K562 (cell line): ENCODE data around the gene GNAQ. TPM values are rescaled to one million over a fixed set of nuclear protein-coding genes. Genes with fewer than 3 reads are reported as not detected.

Experiments
- ATAC-seq: fragments of 200-7000 bp; cut with Tn5 transposase; 3 replicates; pipeline ENCODE4 v1.9.1; 2020; ENCODE audit warnings: moderate library complexity
- BruUV-seq: library from RNA; stranded (reverse); fragments of 400-500 nt; replicated peaks from 2 replicates; lab custom pipeline; 2021; lab: Mats Ljungman, UMichigan
- CTCF ChIA-PET: fragments of 300-600 bp; formaldehyde crosslinking; extraction: SDS; loops from one replicate; lab custom pipeline; 2021; ENCODE audit warnings: low intra/inter-chr PET ratio; lab: Yijun Ruan, JAX
- POLR2A ChIA-PET: fragments of 300-600, 350-650 bp; sonication (Branson Sonifier 250); formaldehyde crosslinking; extraction: SDS; loops from one replicate; lab custom pipeline; 2021; ENCODE audit warnings: antibody characterized with exemption, inconsistent platforms; lab: Yijun Ruan, JAX
- DNase-seq, 4 experiments: peaks; one replicate each; pipeline versions ENCODE4 v3.0.0 to v3.0.0-alpha.2; 2011 to 2018; ENCODE audit warnings: low spot score in 3 of 4, mixed read lengths in 3 of 4; ENCODE audit errors: extremely low read depth in 1 of 4
- FAIRE-seq: peaks from 2 replicates; lab custom pipeline; 2011; peaks lifted over from hg19 to GRCh38; lab: Jason Lieb, UNC
- H2AFZ ChIP-seq: 2 replicates; pipeline ENCODE4 v1.6.0; 2011; ENCODE audit warnings: low read depth, low read length, control low read depth, inconsistent platforms
- H3K27ac ChIP-seq: fragments of 200-600 bp; 3 replicates; pipeline ENCODE4 v1.8.0; 2011; ENCODE audit warnings: low read depth, mild to moderate bottlenecking, control low read depth, inconsistent platforms, low read length, moderate library complexity, mixed read lengths; ENCODE audit errors: extremely low read depth
- H3K27me3 ChIP-seq, 2 experiments: fragments of 300-600 bp in 1 of 2; 2 replicates in 1 of 2; 3 replicates in 1 of 2; pipeline versions ENCODE4 v1.6.0 to v1.8.0; 2011; ENCODE audit warnings: inconsistent platforms in 2 of 2, low read length in 2 of 2, mild to moderate bottlenecking in 1 of 2, mixed read lengths in 1 of 2, moderate library complexity in 1 of 2; ENCODE audit not compliant: control insufficient read depth in 2 of 2, insufficient read depth in 2 of 2
- H3K36me3 ChIP-seq: fragments of 300-600 bp; 3 replicates; pipeline ENCODE4 v1.8.0; 2011; ENCODE audit warnings: mild to moderate bottlenecking, low read length, inconsistent platforms; ENCODE audit not compliant: control insufficient read depth, insufficient read depth
- H3K4me1 ChIP-seq, 2 experiments: fragments of 200-600 bp in 1 of 2; replicated peaks in 1 of 2; 2 replicates in 1 of 2; 3 replicates in 1 of 2; pipeline versions ENCODE4 v1.5.1 to v1.8.0; 2011; ENCODE audit warnings: inconsistent platforms in 2 of 2, low read length in 2 of 2, mild to moderate bottlenecking in 1 of 2, mixed read lengths in 1 of 2, moderate library complexity in 1 of 2; ENCODE audit not compliant: control insufficient read depth in 2 of 2, insufficient read depth in 2 of 2
- H3K4me2 ChIP-seq: 2 replicates; pipeline ENCODE4 v1.6.1; 2011; ENCODE audit warnings: low read length, control low read depth, inconsistent platforms, mixed read lengths; ENCODE audit not compliant: insufficient read depth
- H3K4me3 ChIP-seq: fragments of 200-600 bp; sonication (generic), shearing (Covaris generic); 2 replicates; pipeline ENCODE4 v1.5.1; 2016; ENCODE audit warnings: control low read depth, inconsistent platforms
- H3K79me2 ChIP-seq: fragments of 200-600 bp; 3 replicates; pipeline ENCODE4 v1.8.0; 2011; ENCODE audit warnings: low read length, inconsistent platforms; ENCODE audit not compliant: control insufficient read depth, insufficient read depth
- H3K9ac ChIP-seq, 2 experiments: 2 replicates each; pipeline versions ENCODE4 v1.6.0 to v1.6.1; 2011; ENCODE audit warnings: low read depth in 2 of 2, low read length in 2 of 2, control low read depth in 1 of 2, inconsistent platforms in 1 of 2, mild to moderate bottlenecking in 1 of 2, mixed read lengths in 1 of 2; ENCODE audit not compliant: insufficient read depth in 1 of 2
- H3K9me1 ChIP-seq: one replicate; pipeline ENCODE4 v1.6.0; 2011; ENCODE audit warnings: inconsistent platforms, mild to moderate bottlenecking, low read length, moderate library complexity; ENCODE audit not compliant: control insufficient read depth, insufficient read depth
- H3K9me3 ChIP-seq: replicated peaks from 2 replicates; pipeline ENCODE4 v1.5.1; 2011; ENCODE audit warnings: low read depth, low read length, inconsistent platforms; ENCODE audit not compliant: control insufficient read depth, insufficient read depth
- H4K20me1 ChIP-seq: replicated peaks from 2 replicates; pipeline ENCODE4 v1.6.1; 2011; ENCODE audit warnings: low read length, inconsistent platforms, mixed read lengths; ENCODE audit not compliant: control insufficient read depth, insufficient read depth
- BMI1 ChIP-seq: fragments of 150-350 bp; IDR thresholded peaks from 2 replicates; pipeline ENCODE4 v1.6.1; 2014; ENCODE audit warnings: low read length
- BRF2 ChIP-seq: IDR thresholded peaks from 3 replicates; pipeline ENCODE4 v1.6.1; 2011; ENCODE audit warnings: borderline replicate concordance, mild to moderate bottlenecking; ENCODE audit not compliant: insufficient read length, insufficient read depth
- CBX1 ChIP-seq: sonication (generic); IDR thresholded peaks from 2 replicates; pipeline ENCODE4 v1.6.1; 2016; ENCODE audit warnings: antibody characterized with exemption, low read depth, mild to moderate bottlenecking
- COPS2 ChIP-seq: fragments of 450-650 bp; conservative IDR thresholded peaks from 2 replicates; pipeline ENCODE4 v1.6.1; 2016; ENCODE audit warnings: mild to moderate bottlenecking, moderate library complexity
- DEAF1 ChIP-seq: fragments of 450-650 bp; formaldehyde crosslinking; IDR thresholded peaks from 2 replicates; pipeline ENCODE4 v1.4.0; 2020; ENCODE audit warnings: mild to moderate bottlenecking, moderate library complexity
- E2F5 ChIP-seq: sonication (generic); formaldehyde crosslinking; IDR thresholded peaks from 2 replicates; pipeline ENCODE4 v1.8.0; 2022; ENCODE audit warnings: mild to moderate bottlenecking, missing genetic modification reagents
- E2F8 ChIP-seq: fragments of 450-650 bp; IDR thresholded peaks from 2 replicates; pipeline ENCODE4 v1.7.1; 2018; ENCODE audit warnings: mild to moderate bottlenecking, low read depth; ENCODE audit not compliant: partially characterized antibody
- FOXK2 ChIP-seq, 2 experiments: fragments of 450-650 bp; IDR thresholded peaks in 1 of 2; conservative IDR thresholded peaks in 1 of 2; 2 replicates each; pipeline ENCODE4 v1.6.1; 2016; ENCODE audit warnings: low read depth in 2 of 2, mild to moderate bottlenecking in 1 of 2
- NFE2 ChIP-seq: IDR thresholded peaks from 2 replicates; pipeline ENCODE4 v1.6.1; 2014; ENCODE audit warnings: antibody characterized with exemption, low read depth
- RBM17 ChIP-seq: fragments of 200-400 bp; formaldehyde crosslinking; IDR thresholded peaks from 2 replicates; pipeline ENCODE4 v1.6.1; 2017; ENCODE audit warnings: low read depth, mild to moderate bottlenecking, low read length, borderline replicate concordance
- SREBF2 ChIP-seq: sonication (generic); formaldehyde crosslinking; IDR thresholded peaks from 2 replicates; pipeline ENCODE4 v1.4.0; 2020; ENCODE audit warnings: mild to moderate bottlenecking, missing genetic modification reagents
- ZFPM2 ChIP-seq: fragments of 250-450 bp; sonication (Bioruptor Pico); IDR thresholded peaks from 2 replicates; pipeline ENCODE4 v1.5.1; 2022; ENCODE audit warnings: mild to moderate bottlenecking
- ZNF143 ChIP-seq: sonication (generic); formaldehyde crosslinking; IDR thresholded peaks from 2 replicates; pipeline ENCODE4 v1.9.0; 2022; ENCODE audit warnings: mild to moderate bottlenecking, missing genetic modification reagents
- ZNF280B ChIP-seq: fragments of 250-450 bp; sonication (Bioruptor Pico); IDR thresholded peaks from 2 replicates; pipeline ENCODE4 v1.5.1; 2021; ENCODE audit warnings: mild to moderate bottlenecking
- ZNF561 ChIP-seq: fragments of 450-650 bp; formaldehyde crosslinking; conservative IDR thresholded peaks from 2 replicates; pipeline ENCODE4 v1.4.0; 2020; ENCODE audit warnings: mild to moderate bottlenecking, moderate library complexity
- ZNF77 ChIP-seq: fragments of 250-450 bp; sonication (Bioruptor Pico); IDR thresholded peaks from 2 replicates; pipeline ENCODE4 v1.5.0; 2020
- WGBS: fragments of 100-300 bp; shearing (Covaris generic); methylation state at CpG from one replicate; pipeline ENCODE4 v1.1.6; 2016; ENCODE audit warnings: low coverage, mixed read lengths; ENCODE audit not compliant: insufficient coverage; ENCODE audit errors: missing lambda C conversion rate; 5-methylcytosine and 5-hydroxymethylcytosine counted together
- in situ Hi-C: fragments of 300-500 bp; cut with MboI; formaldehyde crosslinking; loops from 4 replicates; pipeline ENCODE4 v1.15.0; 2018; ENCODE audit warnings: inconsistent platforms, mixed read lengths
- intact Hi-C: fragments of 100-400 bp; cut with micrococcal nuclease; formaldehyde crosslinking; loops from 2 replicates; pipeline ENCODE4 v1.14.2; 2022
- polyA plus RNA-seq, 8 experiments: library from polyadenylated mRNA; depleted of rRNA in 4 of 8; stranded (reverse) in 5 of 8; unstranded in 3 of 8; fragments of >200 nt; fragmentation: Nextera tagmentation in 2 of 8; fragmentation: Illumina TruSeq in 1 of 8; extraction: Ambion mirVana in 2 of 8; extraction: Trizol in 1 of 8; gene quantifications; 2 replicates each; pipeline versions ENCODE4 v1.2.1 to v1.2.3, GENCODE V29; 2011 to 2014; ENCODE audit warnings: inconsistent platforms in 1 of 8, missing spikeins in 1 of 8
- total RNA-seq, 7 experiments: library from RNA; depleted of rRNA in 6 of 7; stranded (reverse); fragments of >200 nt in 6 of 7; fragmentation: Illumina TruSeq in 2 of 7; extraction: Trizol in 2 of 7; gene quantifications; 2 replicates each; pipeline versions ENCODE4 v1.2.1 to v1.2.3, GENCODE V29; 2011 to 2021; ENCODE audit warnings: low replicate concordance in 1 of 7

Gene GNAQ
- total and polyA plus RNA-seq, 9 of the 15 experiments (the other 6 are each of a cell fraction or from before 2014, with no cell fraction given), result 4.8 to 27.9 (median 17.5) TPM

GRCh38 chr9:77710316-77710715 lies 321.3 kb downstream of the GNAQ start:
- Histone ChIP-seq H3K9ac (no peak overlapping the region), H3K9me3 (no peaks in the 10 kb centered on the region), H3K27ac (no peak overlapping the region), H2AFZ (no peak overlapping the region), H3K79me2 (no peaks in the 10 kb centered on the region), H3K4me3 (no peak overlapping the region), H3K36me3 (no peaks in the 10 kb centered on the region), H3K4me1 (no peaks in the 10 kb centered on the region; a peak in 1 of 5 replicates), H3K9me1 (no peaks in the 10 kb centered on the region), H3K4me2 (no peak overlapping the region), H3K27me3 (no peaks in the 10 kb centered on the region), H4K20me1 (no peaks in the 10 kb centered on the region)
- ATAC-seq (no peak), FAIRE-seq (no peak), DNase-seq (no peak)
- in situ Hi-C loops, result no loop called here
- CTCF ChIA-PET, result interaction anchor here (0.6 kb wide), 1 partner anchor 204 kb away, joined by 3 read pairs; no protein-coding TSS in a partner anchor
- 20% methylated on average over 2 of the region's 2 CpGs for WGBS
- intact Hi-C loops, result no loop called here
- POLR2A ChIA-PET, result interaction anchor here (0.6 kb wide), 1 partner anchor 21 kb away, joined by 3 read pairs; no protein-coding TSS in a partner anchor
- no TSS peak for BruUV-seq
- TF ChIP-seq ZNF143 (CRISPR knock-in tag) (no peak), BMI1 (no peak), SREBF2 (CRISPR knock-in tag) (no peak), NFE2 (no peak), FOXK2 (conservative IDR thresholded peaks at IDR 0.05 in 1 of 2, IDR thresholded peaks at IDR 0.05 in 1 of 2; ENCODE audit: low read depth in 2 of 2) (no peak), COPS2 (no peak), CBX1 (no peak), ZNF77 (CRISPR knock-in tag) (no peak), BRF2 (no peak), RBM17 (no peak), ZNF561 (no peak), ZNF280B (CRISPR knock-in tag) (no peak), E2F5 (CRISPR knock-in tag) (no peak), DEAF1 (CRISPR knock-in tag) (no peak), ZFPM2 (CRISPR knock-in tag) (no peak), E2F8 (no peak)
